Type B pancreatic cell (in vitro differentiated cells): ENCODE results near the gene CKAP4. TPM values are rescaled to one million over a fixed set of nuclear protein-coding genes. Genes with fewer than 3 reads are reported as not detected.

Experiments used
- DNase-seq: peaks from one replicate; pipeline ENCODE4 v3.0.0; 2021; ENCODE audit warnings: mixed read lengths; ENCODE audit not compliant: unreplicated experiment; ENCODE audit errors: extremely low spot score
- H3K27ac Mint-ChIP-seq: 2 replicates; pipeline ENCODE4 v1.8.0; 2021; ENCODE audit warnings: mild to moderate bottlenecking, mixed read lengths
- H3K27me3 Mint-ChIP-seq: 2 replicates; pipeline ENCODE4 v1.8.0; 2021; ENCODE audit warnings: mixed read lengths
- H3K36me3 Mint-ChIP-seq: 2 replicates; pipeline ENCODE4 v1.8.0; 2021; ENCODE audit warnings: mixed read lengths
- H3K4me1 Mint-ChIP-seq: one replicate; pipeline ENCODE4 v1.8.0; 2021; ENCODE audit warnings: mixed read lengths; ENCODE audit not compliant: unreplicated experiment
- H3K4me3 Mint-ChIP-seq: 2 replicates; pipeline ENCODE4 v1.8.0; 2021; ENCODE audit warnings: mild to moderate bottlenecking, mixed read lengths
- H3K9me3 Mint-ChIP-seq: 2 replicates; pipeline ENCODE4 v1.8.0; 2021; ENCODE audit warnings: mixed read lengths
- CTCF ChIP-seq: fragments of 200-600 bp; sonication (generic); conservative IDR thresholded peaks from 2 replicates; pipeline ENCODE4 v1.5.0; 2021; ENCODE audit warnings: antibody characterized with exemption, mild to moderate bottlenecking
- total RNA-seq: library from RNA; stranded (reverse); gene quantifications from 2 replicates; pipeline ENCODE4 v1.2.1, GENCODE V29; 2021; ENCODE audit warnings: low replicate concordance

The CKAP4 gene
- total RNA-seq, 1 donor from 2014 or later, result 95.9 TPM

DNA sequence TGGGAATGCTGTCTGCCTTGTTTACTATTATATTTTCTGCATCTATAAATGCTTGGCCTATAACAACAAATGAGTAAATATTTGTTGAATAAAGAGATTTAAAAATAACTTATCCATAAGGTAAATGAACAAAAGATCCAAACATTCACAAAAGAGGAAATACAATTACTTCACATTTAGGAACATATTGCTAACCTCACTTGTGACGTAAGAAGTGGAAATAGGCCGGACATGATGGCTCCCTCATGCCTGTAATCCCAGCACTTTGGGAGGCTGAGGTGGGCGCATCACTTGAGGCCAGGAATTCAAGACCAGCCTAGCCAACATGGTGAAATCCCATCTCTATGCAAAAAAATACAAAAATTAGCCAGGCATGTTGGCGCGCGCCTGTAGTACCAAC, 25.7 kb upstream of the CKAP4 start:
- Mint-ChIP-seq H3K36me3 (no peaks in the 10 kb centered on the region), H3K9me3 (no peaks in the 10 kb centered on the region), H3K27me3 (no peaks in the 10 kb centered on the region), H3K27ac (no peak overlapping the region), H3K4me3 (no peak overlapping the region), H3K4me1 (peaks cover 11% of the 10 kb centered on the region)
- no peak for TF ChIP-seq CTCF
- DNase-seq, result no peak

- peaks cover 11% of the 10 kb centered on the region for H3K4me1 Mint-ChIP-seq
- no peak overlapping the region for H3K4me3 Mint-ChIP-seq
- DNase-seq, result no peak
- H3K9me3 Mint-ChIP-seq, result no peaks in the 10 kb centered on the region
- no peak for TF ChIP-seq CTCF
- H3K36me3 Mint-ChIP-seq, result no peaks in the 10 kb centered on the region
- no peak overlapping the region for H3K27ac Mint-ChIP-seq
- H3K27me3 Mint-ChIP-seq, result no peaks in the 10 kb centered on the region
Observed at GRCh38 chr12:106271575-106272505, 24.0 kb upstream of the CKAP4 start.

DNA sequence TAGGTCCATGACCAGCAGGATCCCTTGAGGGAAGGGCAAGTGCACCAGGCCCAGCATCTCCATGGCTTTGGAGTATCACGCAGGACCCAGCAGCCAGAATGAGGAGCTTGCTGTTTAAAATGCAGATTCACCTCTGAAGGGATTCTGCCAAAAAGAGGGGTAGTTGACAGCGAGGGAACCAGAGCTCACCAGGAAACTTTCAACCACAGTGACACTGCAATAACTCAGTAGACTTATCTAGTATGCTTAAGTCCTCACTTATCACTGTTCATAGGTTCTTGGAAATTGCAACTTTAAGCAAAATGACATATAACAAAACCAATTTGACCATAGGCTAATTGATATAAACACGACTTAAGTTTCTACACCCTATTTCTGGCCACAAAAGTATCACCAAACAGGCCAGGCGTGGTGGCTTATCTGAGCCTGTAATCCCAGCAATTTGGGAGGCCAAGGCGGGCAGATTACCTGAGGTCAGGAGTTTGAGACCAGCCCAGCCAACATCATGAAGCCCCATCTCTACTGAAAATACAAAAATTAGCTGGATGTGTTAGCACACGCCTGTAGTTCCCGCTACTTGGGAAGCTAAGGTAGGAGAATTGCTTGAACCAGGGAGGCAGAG, 21.4 kb upstream of the CKAP4 start:
- no peak overlapping the region for H3K4me3 Mint-ChIP-seq
- H3K36me3 Mint-ChIP-seq, result no peaks in the 10 kb centered on the region
- no peaks in the 10 kb centered on the region for H3K9me3 Mint-ChIP-seq
- no peak overlapping the region for H3K27ac Mint-ChIP-seq
- H3K4me1 Mint-ChIP-seq, result no peaks in the 10 kb centered on the region
- H3K27me3 Mint-ChIP-seq, result no peaks in the 10 kb centered on the region
- TF ChIP-seq CTCF, result no peak
- no peak for DNase-seq

DNA sequence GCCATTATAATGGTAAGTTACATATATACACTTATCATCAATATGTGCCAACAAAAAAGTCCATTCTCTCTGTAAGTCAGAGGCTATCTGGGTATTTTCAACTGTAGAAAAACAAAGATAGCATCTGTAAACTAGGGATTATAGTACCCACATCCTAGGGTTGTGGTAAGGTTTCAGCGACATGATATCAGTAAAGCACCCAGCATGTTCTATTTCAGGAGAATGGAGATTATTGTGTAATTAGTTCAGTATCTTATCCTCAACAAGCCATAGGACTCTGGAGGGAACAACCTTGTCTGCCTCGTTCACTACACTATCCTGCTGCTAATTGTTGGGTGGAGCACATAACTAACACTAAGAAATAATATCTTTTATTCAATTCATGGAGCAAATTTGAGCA, 19.7 kb upstream of the CKAP4 start:
- no peaks in the 10 kb centered on the region for H3K4me1 Mint-ChIP-seq
- H3K9me3 Mint-ChIP-seq, result no peaks in the 10 kb centered on the region
- no peak for DNase-seq
- no peaks in the 10 kb centered on the region for H3K27me3 Mint-ChIP-seq
- H3K27ac Mint-ChIP-seq, result no peak overlapping the region
- H3K4me3 Mint-ChIP-seq, result no peak overlapping the region
- no peak for TF ChIP-seq CTCF
- H3K36me3 Mint-ChIP-seq, result no peaks in the 10 kb centered on the region

GRCh38 chr12:106265116-106265515, 17.3 kb upstream of the CKAP4 start:
- no peaks in the 10 kb centered on the region for H3K9me3 Mint-ChIP-seq
- TF ChIP-seq CTCF, result no peak
- no peak for DNase-seq
- no peaks in the 10 kb centered on the region for H3K4me1 Mint-ChIP-seq
- no peak overlapping the region for H3K27ac Mint-ChIP-seq
- H3K4me3 Mint-ChIP-seq, result no peak overlapping the region
- H3K27me3 Mint-ChIP-seq, result no peaks in the 10 kb centered on the region
- H3K36me3 Mint-ChIP-seq, result no peaks in the 10 kb centered on the region
